T follicular helper cell (primary cell): ENCODE data around the gene ZBTB3.
A peak's percentile ranks its signal among the peaks of the same experiment; 100 is the strongest.
"Not testable (repeated sequence)": the region's sequence is repeated elsewhere in the genome, so short reads cannot be mapped to it uniquely, and the experiment has no call there.

Experiments used
- DNase-seq: peaks from one replicate; pipeline ENCODE4 v3.0.0-alpha.2; 2020; ENCODE audit warnings: low read depth

ZBTB3 gene

GRCh38 chr11:62716206-62716605 lies 37.8 kb downstream of the ZBTB3 start:
- DNase-seq: no peak

- no peak for DNase-seq
Measured at GRCh38 chr11:62715150-62716130, 38.5 kb downstream of the ZBTB3 start.

GRCh38 chr11:62713343-62713742 lies 40.6 kb downstream of the ZBTB3 start:
- DNase-seq: no peak

GRCh38 chr11:62712861-62713260 lies 41.1 kb downstream of the ZBTB3 start:
- DNase-seq: no peak

GRCh38 chr11:62712276-62712812 lies 41.6 kb downstream of the ZBTB3 start:
- DNase-seq: no peak

GRCh38 chr11:62710001-62710345 lies 44.0 kb downstream of the ZBTB3 start:
- no peak for DNase-seq

- peak; percentile 96 for DNase-seq
Measured at GRCh38 chr11:62709247-62710000, 44.5 kb downstream of the ZBTB3 start.

- peak; percentile 29 for DNase-seq
Measured at GRCh38 chr11:62708793-62709192, 45.2 kb downstream of the ZBTB3 start.

- DNase-seq: no peak
Measured at GRCh38 chr11:62708392-62708791, 45.6 kb downstream of the ZBTB3 start.

GRCh38 chr11:62707277-62707861 lies 46.6 kb downstream of the ZBTB3 start, which contains the start of the genes BSCL2 and GNG3:
TSS of gene BSCL2 (minus strand) at chr11:62707424. CDS start at chr11:62707195, 229 bp downstream.
TSS of gene GNG3 (plus strand) at chr11:62707676. CDS start at chr11:62708296, 620 bp downstream.
- no peak for DNase-seq

GRCh38 chr11:62706850-62707247 lies 47.1 kb downstream of the ZBTB3 start:
- DNase-seq: no peak

GRCh38 chr11:62705880-62706849 lies 47.8 kb downstream of the ZBTB3 start:
- DNase-seq: peak; percentile 94

GRCh38 chr11:62705413-62705812 lies 48.5 kb downstream of the ZBTB3 start:
- DNase-seq: no peak

GRCh38 chr11:62703921-62704320 lies 50.0 kb downstream of the ZBTB3 start:
- not testable (repeated sequence) for DNase-seq

GRCh38 chr11:62702246-62702645 lies 51.7 kb downstream of the ZBTB3 start:
- DNase-seq: no peak
